Measurements from ENCODE around the gene PJA1.

Gene PJA1

GRCh38 chrX:69142788-69143469 lies 22.3 kb downstream of the PJA1 start:
- no peak for DNase-seq

GRCh38 chrX:69140837-69141236 lies 24.4 kb downstream of the PJA1 start:
- DNase-seq: no peak

- no peak for DNase-seq
Measured at GRCh38 chrX:69139516-69139915, 25.7 kb downstream of the PJA1 start.

GRCh38 chrX:69138512-69138911 lies 26.7 kb downstream of the PJA1 start:
- no peak for DNase-seq

GRCh38 chrX:69138118-69138390 lies 27.2 kb downstream of the PJA1 start:
- no peak for DNase-seq

GRCh38 chrX:69137371-69138117 lies 27.7 kb downstream of the PJA1 start:
- DNase-seq: no peak

- no peak for DNase-seq
Measured at GRCh38 chrX:69136546-69137331, 28.5 kb downstream of the PJA1 start.

- DNase-seq: peak; percentile 19 to 25 (median 19)
Measured at GRCh38 chrX:69133921-69134542, 31.2 kb downstream of the PJA1 start.

- no peak for DNase-seq
Measured at GRCh38 chrX:69131886-69132285, 33.4 kb downstream of the PJA1 start.

- DNase-seq: no peak
Measured at GRCh38 chrX:69130439-69130838, 34.8 kb downstream of the PJA1 start.

GRCh38 chrX:69128588-69128987 lies 36.7 kb downstream of the PJA1 start:
- DNase-seq: no peak

- DNase-seq: no peak
Measured at GRCh38 chrX:69127466-69127865, 37.8 kb downstream of the PJA1 start.

- DNase-seq: no peak
Measured at GRCh38 chrX:69126642-69127041, 38.6 kb downstream of the PJA1 start.

GRCh38 chrX:69125094-69125493 lies 40.2 kb downstream of the PJA1 start:
- DNase-seq: no peak

- DNase-seq: no peak
Measured at GRCh38 chrX:69124108-69124507, 41.1 kb downstream of the PJA1 start.

- no peak for DNase-seq
Measured at GRCh38 chrX:69123481-69123880, 41.8 kb downstream of the PJA1 start.

GRCh38 chrX:69121321-69122000 lies 43.8 kb downstream of the PJA1 start:
- no peak for DNase-seq

- no peak for DNase-seq
Measured at GRCh38 chrX:69120476-69120875, 44.8 kb downstream of the PJA1 start.

GRCh38 chrX:69119122-69119521 lies 46.1 kb downstream of the PJA1 start:
- DNase-seq: no peak

- no peak for DNase-seq
Measured at GRCh38 chrX:69117876-69118526, 47.3 kb downstream of the PJA1 start.

- no peak for DNase-seq
Measured at GRCh38 chrX:69116077-69116476, 49.2 kb downstream of the PJA1 start.

GRCh38 chrX:69113723-69114122 lies 51.5 kb downstream of the PJA1 start:
- DNase-seq: no peak
